ENCODE results near the gene MTHFD2L. TPM values are rescaled to one million over a fixed set of nuclear protein-coding genes. Genes with fewer than 3 reads are reported as not detected.

Gene MTHFD2L
- total RNA-seq (2014; rRNA removed; shearing (Covaris generic); ENCODE audit: low replicate concordance) = 9.9 and 11.6 TPM in 2 replicates

DNA sequence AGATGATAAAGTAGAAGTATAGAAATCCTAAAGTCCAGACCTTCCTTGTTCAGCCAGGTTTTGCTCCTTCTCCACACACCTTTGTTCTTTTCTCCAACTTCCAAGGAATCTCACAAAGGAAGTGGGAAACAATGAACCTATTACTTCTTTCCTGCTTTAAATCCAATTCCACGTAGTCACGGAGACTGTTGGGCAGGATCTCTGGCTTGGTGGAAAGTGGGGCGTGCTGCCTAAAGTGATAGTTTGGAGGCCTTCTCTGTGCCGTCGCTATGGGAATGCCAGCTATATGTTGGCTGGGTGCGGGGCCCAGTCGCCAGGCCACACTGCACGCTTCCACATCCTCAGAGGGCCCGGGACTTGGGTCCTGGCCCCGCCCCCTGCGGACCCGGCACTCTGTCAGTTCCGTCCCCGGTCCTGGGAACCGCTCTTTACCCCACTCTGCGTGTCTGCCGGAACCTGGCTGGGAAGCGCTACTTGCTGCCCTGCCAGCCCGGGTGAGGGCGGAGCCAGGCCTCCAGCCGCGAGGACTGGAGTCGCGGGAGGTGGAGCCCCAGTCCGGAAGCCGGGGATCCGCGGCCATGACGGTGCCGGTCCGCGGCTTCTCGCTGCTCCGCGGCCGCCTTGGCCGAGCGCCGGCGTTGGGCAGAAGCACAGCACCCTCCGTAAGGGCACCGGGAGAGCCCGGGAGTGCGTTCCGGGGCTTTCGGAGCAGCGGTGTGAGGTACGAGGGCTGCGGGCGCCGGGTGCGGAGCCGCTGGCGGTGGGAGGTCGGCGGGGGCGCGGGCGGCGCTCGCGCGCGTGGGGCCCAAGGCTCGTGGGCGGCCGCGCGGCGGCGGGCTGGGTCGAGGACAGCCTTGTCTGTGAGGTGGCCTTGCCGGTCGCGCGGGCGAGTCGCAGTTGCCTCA lies at the start of gene MTHFD2L:
TSS of gene MTHFD2L (plus strand) at position 558 of the 905 bp plus-strand sequence. CDS start at position 579, 21 bp downstream.
- DNase-seq (ENCODE audit: low read depth) = peak; percentile 93

DNA sequence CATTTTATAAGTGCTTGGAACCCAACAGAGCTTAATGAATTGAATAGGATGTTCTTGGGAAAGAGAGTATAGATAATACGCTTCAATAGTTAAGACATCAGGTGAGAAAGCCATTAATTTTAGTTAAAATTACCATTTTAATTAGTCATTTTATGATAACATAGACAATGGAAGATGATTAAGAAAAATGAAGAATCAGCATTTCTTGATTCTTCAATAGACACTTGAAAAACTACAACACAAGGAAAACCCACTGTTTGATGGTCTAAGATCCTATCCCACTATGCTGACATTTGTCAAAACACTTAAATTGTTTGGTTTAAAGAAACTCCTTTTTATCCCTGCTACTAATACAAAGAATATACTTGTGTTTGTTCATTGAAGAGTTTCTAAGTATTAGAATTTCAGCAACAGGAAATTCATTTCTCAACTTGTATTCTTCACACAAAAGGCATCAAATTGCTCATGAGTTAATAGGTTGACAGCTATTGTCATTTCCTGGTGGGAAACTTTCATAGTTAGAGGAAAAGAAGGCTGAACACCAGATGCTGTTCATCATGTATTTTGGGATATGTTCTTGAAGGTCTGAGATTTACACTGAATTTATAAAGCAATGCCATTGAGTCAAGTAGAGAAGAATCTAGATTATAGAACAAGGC lies 49.3 kb upstream of the MTHFD2L start:
- in situ Hi-C loops (cut with HindIII; ENCODE audit: low pct_unique_long_range_greater_than_20kb, low sequenced_read_pairs) = no loop called here
- no peak for DNase-seq (ENCODE audit: low read depth)

More for the DNA sequence above, at the start of gene MTHFD2L:
- in situ Hi-C loops (cut with HindIII; ENCODE audit: low pct_unique_long_range_greater_than_20kb, low sequenced_read_pairs) = no loop called here

DNA sequence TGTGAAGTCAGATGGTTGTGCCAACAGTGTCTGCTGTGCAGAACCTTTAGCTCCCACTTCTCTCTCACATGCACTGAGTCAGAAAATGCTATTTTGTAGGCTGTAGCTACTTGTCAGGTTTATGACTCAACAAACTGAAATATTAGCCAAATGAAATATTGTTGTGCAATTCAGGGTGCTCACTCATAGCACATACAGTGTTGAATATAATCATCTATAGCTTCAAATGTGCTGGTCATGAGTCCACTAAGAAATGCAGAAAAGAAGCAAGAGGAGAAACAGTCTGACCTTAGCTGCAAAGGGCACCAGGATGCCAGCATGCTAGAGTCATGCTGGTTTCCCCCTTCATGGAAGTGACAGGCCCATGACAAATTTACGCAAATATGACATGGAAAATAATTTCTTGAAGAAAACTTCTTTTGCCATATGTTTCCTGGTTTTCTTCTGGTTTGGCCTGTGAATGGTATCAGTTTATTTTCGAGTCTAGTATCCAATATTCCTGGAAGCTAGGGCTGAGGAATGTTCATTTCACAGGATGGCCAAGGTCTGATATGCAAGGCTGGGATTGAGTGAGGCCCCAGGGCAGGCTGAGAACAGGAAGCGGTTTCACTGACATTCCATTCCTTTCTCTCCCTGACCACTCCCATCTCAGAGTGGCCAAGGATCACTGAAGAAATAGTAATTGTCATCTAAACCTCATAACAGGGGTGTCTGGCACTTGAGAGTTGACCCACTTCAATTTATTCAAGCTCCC lies 48.6 kb upstream of the MTHFD2L start:
- in situ Hi-C loops (cut with HindIII; ENCODE audit: low pct_unique_long_range_greater_than_20kb, low sequenced_read_pairs) = no loop called here
- peak; percentile 91 for DNase-seq (ENCODE audit: low read depth)

DNA sequence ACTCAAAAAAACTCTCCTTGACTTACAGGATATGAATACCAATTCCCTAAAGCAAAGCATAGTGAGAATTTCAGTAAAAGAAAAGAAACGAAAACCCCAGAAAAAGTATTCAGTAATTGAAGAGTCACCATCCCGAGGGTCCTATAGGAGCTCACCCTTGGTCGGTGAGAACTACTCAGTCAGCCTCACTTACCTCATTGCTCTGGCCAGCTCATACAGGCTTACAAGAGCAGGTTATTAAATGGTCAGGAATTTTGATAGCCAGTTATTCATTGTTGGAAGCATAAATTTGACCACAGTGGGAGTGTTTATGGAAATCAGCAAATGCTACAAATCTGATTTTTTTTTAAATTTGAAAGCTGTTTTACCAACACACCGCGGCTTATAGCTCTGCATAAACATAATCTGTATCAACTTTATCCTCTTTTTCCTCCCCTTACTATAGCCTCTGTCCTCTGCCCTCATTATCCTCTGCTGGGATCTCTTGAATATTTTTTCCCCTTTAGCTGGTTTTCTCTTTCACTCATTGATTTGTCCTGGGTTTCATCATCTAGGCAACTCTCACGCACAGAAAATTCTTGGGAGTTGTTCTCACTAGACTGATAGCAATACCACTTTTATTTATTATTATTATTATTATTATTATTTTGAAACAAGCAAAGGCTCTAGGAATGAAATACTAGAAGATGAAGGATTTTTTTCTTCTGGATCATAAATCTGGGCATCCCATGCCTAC lies 47.9 kb upstream of the MTHFD2L start:
- DNase-seq (ENCODE audit: low read depth) = peak; percentile 87
- in situ Hi-C loops (cut with HindIII; ENCODE audit: low pct_unique_long_range_greater_than_20kb, low sequenced_read_pairs) = no loop called here

DNA sequence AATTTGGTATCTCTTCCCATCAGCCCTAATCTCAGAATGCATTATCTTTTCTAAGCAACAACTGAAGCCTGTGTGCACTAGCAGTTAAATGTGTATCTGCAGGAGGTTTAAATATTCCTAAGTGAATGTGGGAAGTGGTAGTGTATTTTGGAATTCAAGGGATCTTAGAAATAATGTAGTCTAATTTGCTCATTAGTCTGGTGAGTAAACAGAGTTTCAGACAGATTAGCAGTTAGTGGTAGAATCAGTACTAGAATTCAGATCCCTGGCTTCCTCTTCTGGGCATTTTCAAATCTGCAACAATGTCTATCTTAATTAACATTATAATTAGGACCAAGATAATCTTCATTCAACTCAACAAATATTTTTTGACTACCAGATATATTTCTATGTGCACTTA lies 47.2 kb upstream of the MTHFD2L start:
- in situ Hi-C loops (cut with HindIII; ENCODE audit: low pct_unique_long_range_greater_than_20kb, low sequenced_read_pairs) = no loop called here
- DNase-seq (ENCODE audit: low read depth) = no peak

DNA sequence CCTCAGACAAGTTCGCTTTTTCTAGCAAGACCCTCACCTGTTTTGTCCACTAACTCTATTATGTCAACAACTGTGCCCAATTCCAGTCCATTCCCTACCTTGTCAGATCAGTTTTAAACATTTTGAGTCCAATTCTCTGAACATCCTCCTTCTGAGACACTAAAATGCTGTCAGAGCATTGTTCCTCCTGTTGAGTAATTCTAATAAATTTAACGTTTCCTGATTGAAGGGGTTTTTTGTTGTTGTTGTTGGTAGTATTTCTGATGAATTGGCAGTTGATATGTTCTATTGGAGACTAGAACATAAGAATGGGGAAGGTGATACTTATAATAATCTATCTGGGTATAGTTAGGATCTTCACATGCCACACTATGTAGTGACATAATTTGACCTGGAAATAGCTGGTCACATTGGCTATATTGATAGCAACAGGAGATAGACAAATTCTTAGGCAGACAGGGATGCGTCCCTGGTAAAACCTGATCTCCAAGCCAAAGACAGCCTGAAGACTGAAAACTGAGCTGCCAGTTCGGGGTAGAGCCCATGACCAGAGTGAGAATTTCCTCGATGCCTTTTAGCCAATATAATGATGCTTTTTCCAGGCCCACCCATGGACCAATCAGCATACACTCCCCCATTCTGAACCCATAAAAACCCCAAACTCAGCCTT lies 46.5 kb upstream of the MTHFD2L start:
- no peak for DNase-seq (ENCODE audit: low read depth)
- in situ Hi-C loops (cut with HindIII; ENCODE audit: low pct_unique_long_range_greater_than_20kb, low sequenced_read_pairs) = no loop called here

DNA sequence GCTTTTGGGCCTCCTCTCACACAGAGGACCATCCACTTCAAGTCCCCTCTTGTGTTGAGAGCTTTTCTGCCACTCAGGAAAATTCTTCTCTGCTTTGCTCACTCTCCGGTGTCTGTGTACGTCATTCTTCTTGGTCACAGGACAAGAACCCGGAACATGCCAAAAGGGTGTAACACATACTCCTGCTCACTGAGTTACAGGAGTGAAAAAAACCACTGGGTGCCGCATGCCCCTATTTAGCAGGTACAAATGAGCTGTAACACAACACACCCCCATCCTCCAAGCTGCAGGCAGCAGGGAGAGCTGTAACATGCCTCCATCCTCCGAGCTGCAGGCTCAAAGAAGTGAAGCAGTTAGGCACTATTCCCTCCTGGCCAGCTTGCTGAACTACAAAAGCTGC lies 45.9 kb upstream of the MTHFD2L start:
- in situ Hi-C loops (cut with HindIII; ENCODE audit: low pct_unique_long_range_greater_than_20kb, low sequenced_read_pairs) = no loop called here

DNA sequence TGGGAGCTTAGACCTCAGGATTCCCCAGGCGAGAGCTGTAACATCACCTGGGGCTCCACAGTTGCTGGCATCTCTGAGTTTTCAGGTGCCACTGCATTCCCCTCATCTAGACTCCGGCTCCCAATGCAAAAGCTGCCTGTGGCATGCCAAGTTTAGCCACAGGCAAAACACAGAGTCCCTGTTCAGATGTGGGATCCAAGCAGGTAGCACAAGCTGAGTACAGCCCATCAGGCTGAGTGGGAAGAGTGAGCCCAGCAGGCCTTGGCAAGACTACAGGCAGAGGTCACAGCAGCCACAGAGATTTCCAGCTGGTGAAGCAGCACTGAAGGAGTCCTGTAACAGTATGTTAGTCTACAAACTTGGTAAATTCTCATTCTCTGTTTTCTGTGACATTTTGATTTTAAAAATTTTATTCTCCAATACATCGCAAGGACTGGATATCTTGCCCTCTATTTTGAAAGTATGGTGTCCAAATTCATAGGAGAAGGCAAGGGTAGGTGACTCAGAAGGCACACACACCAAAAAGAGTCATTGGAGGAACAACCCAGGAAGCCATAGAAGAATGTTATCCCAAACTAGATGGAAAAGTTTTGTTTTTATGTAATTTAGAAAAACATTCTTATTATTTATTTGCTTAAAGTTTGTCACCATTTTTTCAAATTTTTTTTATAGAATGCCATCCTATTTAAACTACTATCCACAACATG lies 45.4 kb upstream of the MTHFD2L start:
- in situ Hi-C loops (cut with HindIII; ENCODE audit: low pct_unique_long_range_greater_than_20kb, low sequenced_read_pairs) = no loop called here
- DNase-seq (ENCODE audit: low read depth) = no peak

More for the DNA sequence above, 45.9 kb upstream of the MTHFD2L start:
- peak; percentile 42 for DNase-seq (ENCODE audit: low read depth)

DNA sequence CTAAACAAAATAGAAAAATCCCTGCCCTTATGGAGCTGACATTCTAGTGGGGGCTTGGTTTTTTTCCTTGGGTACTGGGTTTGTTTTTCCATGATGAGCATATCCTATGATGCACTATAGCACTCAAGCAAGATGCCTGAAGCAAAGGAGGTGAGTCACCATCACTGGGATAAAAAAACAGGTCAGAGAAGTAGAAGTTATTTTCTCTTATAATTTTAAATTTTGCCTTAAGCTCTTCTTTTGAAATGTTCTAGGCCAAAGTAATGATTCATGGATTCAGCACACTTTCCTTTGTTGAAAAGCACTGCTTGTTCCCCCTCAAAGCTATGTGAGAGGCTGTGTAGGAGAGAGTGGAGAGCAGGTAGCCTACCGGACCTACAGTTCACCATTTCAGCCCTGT lies 43.7 kb upstream of the MTHFD2L start:
- in situ Hi-C loops (cut with HindIII; ENCODE audit: low pct_unique_long_range_greater_than_20kb, low sequenced_read_pairs) = no loop called here
- peak; percentile 47 for DNase-seq (ENCODE audit: low read depth)

DNA sequence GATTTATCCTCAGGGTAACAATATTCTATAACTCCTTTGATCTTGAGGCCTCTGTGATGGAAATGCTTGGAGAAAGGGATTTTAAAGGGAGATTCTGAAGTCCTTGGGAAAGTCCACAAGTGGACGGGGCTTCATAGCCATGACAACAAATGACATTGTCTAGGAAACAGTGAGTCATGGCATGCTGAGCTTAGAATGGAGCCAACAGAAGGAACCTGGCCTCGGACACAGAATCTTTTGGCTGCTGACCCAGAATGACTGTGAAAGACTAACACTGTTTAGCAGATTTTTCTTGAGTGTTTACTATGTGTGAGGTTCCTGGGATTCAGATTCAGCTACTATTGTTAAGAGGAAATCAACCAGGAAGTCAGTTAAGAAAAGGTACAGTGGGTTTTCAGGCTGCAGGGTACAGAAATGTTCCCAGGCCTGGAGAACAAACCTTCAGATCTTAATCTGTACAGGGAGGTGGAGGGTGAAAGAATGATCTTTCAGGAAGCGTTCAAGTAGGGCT lies 40.8 kb upstream of the MTHFD2L start:
- peak; percentile 83 for DNase-seq (ENCODE audit: low read depth)

DNA sequence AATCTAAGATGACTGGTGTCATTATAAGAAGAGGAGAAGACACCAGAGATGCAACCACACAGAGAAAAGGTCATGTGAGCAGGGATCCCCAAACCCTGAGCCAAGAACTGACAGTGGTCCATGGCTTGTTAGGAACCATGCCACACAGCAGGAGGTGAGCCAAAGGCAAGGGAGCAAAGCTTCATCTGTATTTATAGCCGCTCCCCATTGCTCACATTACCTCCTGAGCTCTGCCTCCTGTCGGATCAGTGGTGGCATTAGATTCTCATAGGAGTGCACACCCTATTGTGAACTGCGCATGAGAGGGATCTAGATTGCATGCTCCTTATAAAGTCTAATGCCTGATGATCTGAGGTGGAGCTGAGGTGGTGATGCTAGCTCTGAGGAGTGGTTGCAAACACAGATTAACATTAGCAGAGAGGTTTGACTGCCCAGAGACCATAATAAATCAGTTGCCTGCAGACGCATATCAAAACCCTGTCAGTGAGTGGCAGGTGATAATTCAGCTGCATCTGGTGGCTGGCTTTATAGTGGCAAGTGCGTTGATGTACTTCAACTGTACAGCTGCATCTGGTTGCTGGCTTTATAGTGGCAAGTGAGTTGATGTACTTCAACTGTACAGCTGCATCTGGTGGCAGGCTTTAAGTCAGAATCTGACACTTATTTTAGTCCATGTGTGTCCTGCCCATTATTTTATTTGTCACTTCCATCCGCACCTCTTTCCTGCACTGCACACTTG lies 39.1 kb upstream of the MTHFD2L start:
- DNase-seq (ENCODE audit: low read depth) = no peak
- in situ Hi-C loops (cut with HindIII; ENCODE audit: low pct_unique_long_range_greater_than_20kb, low sequenced_read_pairs) = no loop called here

More for the DNA sequence above, 40.8 kb upstream of the MTHFD2L start:
- in situ Hi-C loops (cut with HindIII; ENCODE audit: low pct_unique_long_range_greater_than_20kb, low sequenced_read_pairs) = no loop called here

DNA sequence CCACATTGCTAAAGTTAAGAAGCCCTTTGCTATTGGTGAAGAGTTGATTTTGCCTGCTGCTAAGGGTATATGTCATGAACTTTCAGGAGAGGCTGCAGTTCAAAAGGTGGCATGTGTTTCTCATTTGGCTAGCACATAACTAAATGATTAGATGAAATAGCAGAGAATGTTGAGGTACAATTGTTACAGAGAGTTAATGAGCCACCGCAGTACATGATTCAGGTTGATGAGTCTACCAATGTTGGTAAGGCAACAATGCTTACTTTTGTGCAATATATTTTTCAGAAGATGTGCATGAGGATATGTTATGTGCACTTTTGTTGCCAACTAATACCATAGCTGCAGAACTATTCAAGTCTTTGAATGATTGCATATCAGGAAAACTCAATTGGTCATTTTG lies 37.8 kb upstream of the MTHFD2L start:
- in situ Hi-C loops (cut with HindIII; ENCODE audit: low pct_unique_long_range_greater_than_20kb, low sequenced_read_pairs) = no loop called here
- DNase-seq (ENCODE audit: low read depth) = no peak

DNA sequence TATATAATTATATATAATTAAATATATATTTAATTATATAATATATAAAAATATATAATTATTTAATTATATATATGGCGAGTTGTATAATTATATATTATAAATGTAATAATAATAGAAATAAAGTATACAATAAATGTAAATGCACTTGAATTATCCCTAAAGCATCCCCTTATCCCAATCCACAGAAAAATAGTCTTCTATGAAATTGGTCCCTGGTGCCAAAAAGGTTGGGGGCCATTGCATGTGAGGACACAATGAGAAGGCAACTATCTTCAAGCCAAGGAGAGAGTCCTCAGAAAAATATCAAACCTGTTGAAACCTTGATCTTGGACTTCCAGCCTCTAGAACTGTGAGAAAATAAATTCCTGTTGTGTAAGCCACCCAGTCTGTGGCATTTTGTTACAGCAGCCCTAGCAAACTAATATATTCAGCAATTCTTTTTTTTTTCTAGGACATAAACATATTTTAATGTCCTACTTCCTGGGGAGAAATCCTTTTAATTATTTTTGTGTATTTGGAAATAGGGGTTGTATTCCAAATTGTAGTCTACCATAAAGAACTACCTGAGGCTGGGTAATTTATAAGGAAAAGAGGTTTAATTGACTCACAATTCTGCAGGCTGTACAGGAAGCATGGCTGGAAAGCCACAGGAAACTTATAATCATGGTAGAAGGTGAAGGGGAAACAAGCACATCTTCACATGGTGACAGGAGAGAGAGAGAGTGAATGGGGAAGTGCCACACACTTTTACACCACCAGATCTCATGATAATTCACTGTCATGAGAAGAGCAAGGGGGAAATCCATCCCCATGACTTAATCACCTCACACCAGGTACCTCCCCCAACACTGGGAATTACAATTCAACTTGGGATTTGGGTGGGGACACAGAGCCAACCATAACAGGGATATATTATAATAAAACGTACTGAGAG lies 36.0 kb upstream of the MTHFD2L start:
- in situ Hi-C loops (cut with HindIII; ENCODE audit: low pct_unique_long_range_greater_than_20kb, low sequenced_read_pairs) = no loop called here
- DNase-seq (ENCODE audit: low read depth) = no peak

DNA sequence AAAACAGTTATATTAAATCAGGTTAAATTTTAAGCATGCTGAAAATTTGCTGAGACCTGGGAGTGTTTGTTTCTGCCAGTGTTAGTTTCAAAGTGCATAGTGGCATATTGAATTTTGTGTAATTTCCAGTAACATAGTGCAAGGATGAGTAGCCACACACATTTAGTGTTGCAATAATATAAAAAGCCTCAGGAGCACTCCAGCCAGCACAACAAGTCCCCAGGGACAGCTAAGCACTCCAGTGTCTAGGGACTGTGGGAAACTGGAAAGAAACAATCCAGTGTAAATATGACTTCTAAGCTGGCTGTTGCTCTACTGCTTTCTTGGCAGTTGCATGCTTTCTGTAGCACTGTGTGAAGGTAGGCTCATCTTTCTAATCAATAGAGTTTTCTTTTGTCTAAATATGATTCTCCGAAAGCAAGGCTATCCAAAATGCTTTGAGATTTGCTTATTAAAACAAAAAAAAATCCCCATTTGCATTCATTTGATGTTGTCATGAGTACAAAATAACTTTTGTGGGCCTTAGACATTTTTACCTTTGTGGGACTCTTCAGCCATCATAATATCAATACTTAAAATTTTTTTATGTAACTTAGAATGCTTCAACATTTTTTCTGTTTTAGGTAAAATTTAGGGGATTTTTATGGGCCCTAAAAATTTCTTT lies 34.7 kb upstream of the MTHFD2L start:
- in situ Hi-C loops (cut with HindIII; ENCODE audit: low pct_unique_long_range_greater_than_20kb, low sequenced_read_pairs) = no loop called here

DNA sequence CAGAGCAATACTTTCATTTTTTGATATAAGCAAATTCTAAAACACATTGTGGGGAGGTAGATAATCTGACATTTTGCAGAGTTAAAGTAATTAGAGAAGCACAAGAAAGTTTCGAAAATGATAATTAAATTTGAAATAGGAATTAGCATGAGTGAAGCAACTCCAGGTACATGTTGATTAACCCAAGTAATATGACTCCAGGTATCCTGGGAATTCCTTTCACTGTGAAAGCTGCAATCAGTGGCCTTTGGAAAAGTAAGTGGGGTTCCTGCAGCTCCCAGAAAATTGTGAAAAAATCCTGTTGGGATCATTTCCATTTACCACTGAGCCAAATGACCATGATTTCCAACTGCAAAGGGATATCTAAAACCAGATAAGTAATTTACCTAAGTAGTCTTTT lies 32.9 kb upstream of the MTHFD2L start:
- no peak for DNase-seq (ENCODE audit: low read depth)
- in situ Hi-C loops (cut with HindIII; ENCODE audit: low pct_unique_long_range_greater_than_20kb, low sequenced_read_pairs) = no loop called here

More for the DNA sequence above, 34.7 kb upstream of the MTHFD2L start:
- DNase-seq (ENCODE audit: low read depth) = no peak

All from Caki2 (cell line).